ENCODE measurements around the gene GPR142.

- TF ChIP-seq CTCF (IDR thresholded peaks at IDR 0.05) (no peak), RFX5 (IDR thresholded peaks at IDR 0.05; ENCODE audit: low read length) (no peak)
These were observed 37.9 kb upstream of the GPR142 start for GRCh38 chr17:74329378-74329777.

Data from SK-N-SH (cell line).